Activated CD4-positive, alpha-beta T cell treated with anti-CD3 and anti-CD28 coated beads, Interleukin-2, amount 50 U/mL, for 24 hours (primary cell): ENCODE measurements around the gene SFSWAP.
A peak's percentile ranks its signal among the peaks of the same experiment; 100 is the strongest.
"Not testable (repeated sequence)": the region's sequence is repeated elsewhere in the genome, so short reads cannot be mapped to it uniquely, and the experiment has no call there.

ENCODE experiments used
- DNase-seq, 2 donors: peaks; one replicate each; pipeline ENCODE4 v3.0.0-alpha.2; 2020; ENCODE audit warnings: low read depth in 1 of 2, low spot score in 1 of 2

Gene SFSWAP

GRCh38 chr12:131735153-131735456, 24.2 kb downstream of the SFSWAP start:
- no peak for DNase-seq

DNA sequence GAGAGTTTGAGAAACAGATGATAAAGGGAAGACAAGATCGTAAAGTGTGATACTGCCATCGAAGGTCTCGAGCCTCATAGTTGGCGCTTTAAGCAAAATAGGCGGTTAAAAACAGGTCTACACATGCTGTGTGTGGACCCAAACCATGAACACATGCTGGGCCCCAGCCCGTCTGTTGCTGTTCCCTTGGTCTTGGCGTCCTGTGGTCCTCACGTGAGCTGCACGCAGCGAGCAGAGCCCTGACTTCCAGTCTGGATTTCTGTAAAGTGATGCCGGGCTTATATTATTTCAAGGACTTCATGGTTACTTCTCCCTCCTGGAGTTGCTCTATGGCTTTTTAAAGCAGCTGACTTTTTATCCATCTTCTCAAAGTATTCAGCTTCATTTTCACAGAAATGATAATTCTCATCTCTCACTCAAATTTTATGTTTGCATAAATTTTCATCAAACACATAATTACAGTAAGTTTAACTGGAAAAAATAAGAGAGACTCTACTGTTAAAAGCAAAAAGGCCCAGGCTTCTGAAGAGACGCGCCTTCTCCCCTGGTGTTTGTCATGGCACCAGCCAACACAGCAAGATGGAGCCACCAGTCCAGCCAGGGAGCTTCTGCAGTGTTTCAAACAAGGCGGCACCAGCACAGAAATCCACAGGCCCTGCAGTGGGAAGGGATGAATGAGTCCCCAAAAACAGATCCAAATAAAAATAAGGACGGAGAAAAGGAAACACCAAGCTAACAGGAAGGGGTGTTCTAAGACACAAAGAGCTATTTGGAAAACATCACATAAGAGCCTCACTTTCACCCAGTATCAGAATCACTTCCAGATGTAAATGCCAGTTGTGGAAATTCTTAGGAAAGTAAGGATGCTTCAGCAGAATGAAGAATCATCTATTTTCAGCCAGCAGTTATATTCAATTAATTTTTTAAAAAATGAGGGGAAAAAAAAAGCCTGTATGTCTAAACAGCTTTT, 24.9 kb downstream of the SFSWAP start:
- DNase-seq: no peak

- DNase-seq: no peak
Measured at GRCh38 chr12:131736446-131737149, 25.7 kb downstream of the SFSWAP start.

- no peak for DNase-seq
Measured at GRCh38 chr12:131737150-131737827, 26.4 kb downstream of the SFSWAP start.

GRCh38 chr12:131738196-131738595, 27.3 kb downstream of the SFSWAP start:
- no peak for DNase-seq

DNA sequence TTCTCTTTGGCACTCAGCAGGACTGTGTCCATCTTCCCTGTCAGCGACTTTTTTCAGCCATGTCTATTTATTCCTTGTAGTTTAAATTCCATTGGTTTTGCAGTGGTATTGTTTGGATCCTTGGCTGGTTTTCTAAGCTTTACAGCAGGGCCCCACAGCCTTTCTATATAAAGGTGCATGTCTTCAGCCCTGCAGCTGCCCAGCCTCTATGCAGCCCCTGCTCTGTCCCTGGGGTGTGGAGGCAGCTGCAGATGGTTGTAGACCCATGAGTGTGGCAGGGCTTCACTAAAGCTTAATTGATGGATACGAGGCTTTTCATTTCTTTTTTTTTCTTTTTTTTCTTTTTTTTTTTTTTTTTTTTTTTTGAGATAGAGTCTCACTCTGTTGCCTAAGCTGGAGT, 29.7 kb downstream of the SFSWAP start:
- DNase-seq: no peak

DNA sequence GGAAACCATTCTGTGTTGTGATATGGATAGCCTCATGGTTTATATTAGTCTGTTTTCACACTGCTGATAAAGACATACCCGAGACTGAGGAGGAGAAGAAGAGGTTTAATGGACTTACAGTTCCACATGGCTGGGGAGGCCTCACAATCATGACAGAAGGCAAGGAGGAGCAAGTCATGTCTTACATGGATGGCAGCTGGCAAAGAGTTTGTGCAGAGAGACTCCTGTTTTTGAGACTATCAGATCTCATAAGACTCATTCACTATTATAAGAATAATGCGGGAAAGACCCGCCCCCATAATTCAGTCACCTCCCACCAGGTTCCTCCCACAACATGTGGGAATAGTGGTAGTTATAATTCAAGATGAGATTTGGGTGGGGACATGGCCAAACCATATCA, 31.9 kb downstream of the SFSWAP start:
- not testable (repeated sequence) for DNase-seq

DNA sequence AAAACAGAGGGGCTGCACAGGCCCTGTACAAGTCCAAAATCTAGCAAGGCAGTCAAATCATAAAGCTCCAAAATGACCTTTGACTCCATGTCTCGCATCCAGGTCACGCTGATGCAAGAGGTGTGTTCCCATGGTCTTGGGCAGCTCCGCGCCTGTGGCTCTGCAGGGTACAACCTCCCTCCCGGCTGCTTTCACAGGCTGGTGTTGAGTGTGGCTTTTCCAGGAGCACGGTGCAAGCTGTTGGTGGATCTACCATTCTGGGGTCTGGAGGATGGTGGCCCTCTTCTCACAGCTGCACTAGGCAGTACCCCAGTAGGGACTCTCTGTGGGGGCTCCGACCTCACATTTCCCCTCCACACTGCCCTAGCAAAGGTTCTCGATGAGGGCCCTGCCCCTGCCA, 32.5 kb downstream of the SFSWAP start:
- not testable (repeated sequence) for DNase-seq

DNA sequence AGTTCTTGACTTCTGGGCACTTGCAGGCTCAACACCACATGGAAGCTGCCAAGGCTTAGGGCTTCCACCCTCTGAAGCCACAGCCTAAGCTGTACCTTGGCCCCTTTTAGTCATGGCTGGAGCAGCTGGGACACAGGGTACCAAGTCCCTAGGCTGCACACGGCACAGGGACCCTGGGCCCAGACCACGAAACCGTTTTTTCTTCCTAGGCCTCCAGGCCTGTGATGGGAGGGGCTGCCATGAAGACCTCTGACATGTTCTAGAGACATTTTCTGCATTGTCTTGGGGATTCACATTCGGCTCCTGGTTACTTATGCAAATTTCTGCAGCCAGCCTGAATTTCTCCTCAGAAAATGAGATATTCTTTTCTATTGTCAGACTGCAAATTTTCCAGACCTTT, 33.0 kb downstream of the SFSWAP start:
- DNase-seq: not testable (repeated sequence)

- DNase-seq: not testable (repeated sequence)
Measured at GRCh38 chr12:131744675-131745074, 33.8 kb downstream of the SFSWAP start.

GRCh38 chr12:131745706-131746105, 34.8 kb downstream of the SFSWAP start:
- DNase-seq: no peak

DNA sequence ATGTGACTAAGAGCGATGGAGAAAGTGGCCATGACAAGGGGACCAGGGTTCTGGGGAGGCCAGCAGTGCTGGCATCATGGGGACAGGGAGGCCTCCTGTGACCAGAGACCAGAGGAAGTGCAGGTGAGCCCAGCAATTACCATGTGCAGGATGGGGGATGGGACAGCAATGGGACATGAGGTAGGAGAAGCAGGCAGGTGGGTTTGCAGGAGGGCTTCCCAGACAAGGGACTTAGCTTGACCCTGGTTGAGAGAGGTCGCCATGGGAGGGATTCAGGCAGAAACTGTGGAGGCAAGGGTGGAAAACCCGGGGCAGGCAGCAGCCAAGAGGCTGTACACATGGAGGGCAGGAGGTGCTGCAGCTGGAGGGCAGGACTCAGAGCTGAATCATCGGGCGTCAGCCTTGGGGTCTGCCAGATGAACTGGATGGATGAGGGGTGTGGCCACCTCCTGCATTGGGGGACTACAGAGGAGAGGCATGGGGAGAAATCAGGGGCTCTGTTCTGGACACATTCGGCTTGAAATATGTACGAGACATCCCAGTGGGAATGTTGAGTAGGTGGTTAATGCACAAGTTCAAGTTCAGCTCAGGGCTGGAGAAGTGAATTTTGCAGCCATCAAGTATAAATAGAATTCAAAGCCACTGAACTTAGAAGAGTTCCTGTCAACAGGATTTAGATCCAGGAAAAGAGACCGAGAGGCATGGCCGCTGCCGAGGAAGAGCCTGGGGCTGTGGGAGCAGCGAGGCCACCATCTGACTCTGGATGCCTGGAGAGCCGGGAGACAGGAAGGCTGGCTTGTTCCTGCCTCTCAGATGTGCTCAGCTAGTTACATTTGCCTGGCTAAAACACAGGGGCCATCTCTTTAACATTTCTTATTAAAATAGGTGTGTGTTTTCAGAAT, 36.6 kb downstream of the SFSWAP start:
- no peak for DNase-seq

DNA sequence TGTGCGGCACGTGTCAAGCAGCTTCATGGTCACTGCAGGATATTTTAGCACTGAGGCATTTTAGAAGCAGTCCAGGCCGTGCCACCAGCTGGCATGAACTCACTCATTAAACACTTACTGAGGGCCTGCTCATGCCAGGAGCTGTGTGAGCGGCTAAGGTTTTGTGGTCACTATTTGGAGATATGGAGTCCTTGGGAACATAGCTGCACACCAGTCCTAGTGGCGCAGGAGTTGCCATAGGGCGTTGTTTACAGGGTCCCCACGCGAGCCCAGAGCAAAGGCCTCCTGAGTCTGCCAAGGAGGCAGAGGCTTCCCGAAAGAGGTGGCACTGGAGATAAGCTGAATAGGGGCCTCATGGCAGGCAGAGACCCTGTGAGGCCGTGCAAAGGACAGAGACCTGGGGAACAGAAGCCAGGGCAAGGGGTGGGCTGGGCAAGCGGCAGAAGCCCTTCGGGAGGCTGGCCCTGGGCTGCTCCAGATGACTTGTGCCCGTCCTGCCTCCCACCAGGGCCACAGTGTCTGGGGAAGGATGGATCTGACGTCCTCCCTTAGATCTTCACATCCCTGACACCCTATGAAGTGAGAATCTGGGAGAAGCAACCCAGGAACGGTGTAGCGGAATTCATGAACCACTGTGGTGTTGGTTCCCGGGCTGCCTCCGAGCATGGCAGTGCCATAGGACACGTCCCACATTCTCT, 38.9 kb downstream of the SFSWAP start:
- DNase-seq: no peak

DNA sequence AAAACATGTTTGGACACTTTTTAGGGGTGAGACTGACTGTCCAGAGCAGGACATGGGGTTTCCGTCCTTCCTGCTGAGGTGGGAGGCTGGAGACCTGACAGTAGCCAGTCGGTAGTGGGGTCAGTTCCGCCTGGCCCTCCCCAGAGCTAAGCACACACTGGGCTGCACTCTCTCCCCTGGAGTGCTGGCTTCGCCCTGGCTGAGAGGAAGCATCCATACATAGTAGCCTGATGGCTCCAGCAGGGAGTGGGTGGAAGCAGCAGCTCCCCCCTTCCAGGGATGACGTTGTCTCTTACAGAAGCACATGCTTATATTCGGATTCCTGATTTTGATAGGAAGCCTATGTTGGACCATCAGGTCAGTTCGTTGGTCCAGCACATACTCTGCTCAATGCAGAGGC, 40.4 kb downstream of the SFSWAP start:
- no peak for DNase-seq

GRCh38 chr12:131752451-131752850, 41.6 kb downstream of the SFSWAP start:
- DNase-seq: no peak

- no peak for DNase-seq
Measured at GRCh38 chr12:131753005-131753404, 42.1 kb downstream of the SFSWAP start.

- DNase-seq: no peak
Measured at GRCh38 chr12:131753757-131754156, 42.9 kb downstream of the SFSWAP start.

DNA sequence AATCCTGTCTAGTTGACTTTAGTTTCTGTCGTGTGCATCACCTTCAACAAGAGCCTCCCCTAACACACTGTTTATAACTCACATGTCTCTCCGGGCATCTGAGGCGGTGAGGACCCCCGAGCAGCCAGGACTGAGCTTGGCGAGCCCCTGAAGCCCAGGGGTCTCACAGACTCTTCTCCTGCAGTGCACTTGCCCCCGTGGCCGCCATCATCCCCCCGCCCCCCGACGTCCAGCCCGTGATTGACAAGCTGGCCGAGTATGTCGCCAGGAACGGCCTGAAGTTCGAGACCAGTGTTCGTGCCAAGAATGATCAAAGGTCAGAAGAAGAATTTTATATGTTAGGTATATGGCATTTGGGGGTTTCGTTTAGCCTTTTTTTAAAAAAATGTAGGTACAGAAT, 43.3 kb downstream of the SFSWAP start:
- no peak for DNase-seq

- peak in 1 of 2 donors; percentile 28 for DNase-seq
Measured at GRCh38 chr12:131755305-131756113, 44.6 kb downstream of the SFSWAP start.
